Stimulated activated CD8-positive, alpha-beta memory T cell treated with anti-CD3 and anti-CD28 coated beads, Interleukin-7, amount 100 ng/mL, for 4 hours (primary cell): ENCODE measurements around the gene MDM1.

Experiments
- DNase-seq, 2 donors: peaks; one replicate each; pipeline ENCODE4 v3.0.0-alpha.2; 2020; ENCODE audit warnings: low read depth in 2 of 2

The MDM1 gene

GRCh38 chr12:68272732-68273131 is 59.4 kb downstream of the MDM1 start:
- no peak for DNase-seq

GRCh38 chr12:68271346-68271745 is 60.8 kb downstream of the MDM1 start:
- no peak for DNase-seq

- DNase-seq, result no peak
These were observed 61.8 kb downstream of the MDM1 start for GRCh38 chr12:68270358-68270757.

GRCh38 chr12:68269779-68270178 is 62.4 kb downstream of the MDM1 start:
- DNase-seq, result no peak

GRCh38 chr12:68268967-68269366 is 63.2 kb downstream of the MDM1 start:
- DNase-seq, result no peak

GRCh38 chr12:68267892-68268396 is 64.2 kb downstream of the MDM1 start:
- DNase-seq, result no peak

- DNase-seq, result no peak
These were observed 67.3 kb downstream of the MDM1 start for GRCh38 chr12:68264857-68265256.

GRCh38 chr12:68264158-68264855 is 67.9 kb downstream of the MDM1 start:
- no peak for DNase-seq

- DNase-seq, result no peak
These were observed 68.8 kb downstream of the MDM1 start for GRCh38 chr12:68263366-68263765.

- no peak for DNase-seq
These were observed 70.3 kb downstream of the MDM1 start for GRCh38 chr12:68261896-68262295.

- no peak for DNase-seq
These were observed 72.0 kb downstream of the MDM1 start for GRCh38 chr12:68260153-68260552.

- DNase-seq, result no peak
These were observed 72.7 kb downstream of the MDM1 start for GRCh38 chr12:68259318-68259940.

GRCh38 chr12:68253504-68253903 is 78.7 kb downstream of the MDM1 start, which contains the start of gene IL22:
IL22 (minus strand) TSS chr12:68253604; CDS start chr12:68253448, 156 bp downstream.
- DNase-seq, result no peak

- DNase-seq, result no peak
These were observed 80.1 kb downstream of the MDM1 start for GRCh38 chr12:68252077-68252476.

GRCh38 chr12:68250454-68250853 is 81.7 kb downstream of the MDM1 start:
- DNase-seq, result no peak

- no peak for DNase-seq
These were observed 84.4 kb downstream of the MDM1 start for GRCh38 chr12:68247785-68248184.

GRCh38 chr12:68246350-68246749 is 85.8 kb downstream of the MDM1 start:
- DNase-seq, result no peak

- no peak for DNase-seq
These were observed 86.8 kb downstream of the MDM1 start for GRCh38 chr12:68245180-68246021.
